AG09309 (cell line): ENCODE results near the gene OSMR.

Experiments
- DNase-seq: peaks from one replicate; pipeline ENCODE4 v3.0.0-alpha.2; 2010; ENCODE audit warnings: low read depth
- H3K4me3 ChIP-seq: 2 replicates; pipeline ENCODE4 v1.5.1; 2011; ENCODE audit warnings: mild to moderate bottlenecking, low read depth, low read length, moderate library complexity; ENCODE audit not compliant: control insufficient read depth
- CTCF ChIP-seq: IDR thresholded peaks from 2 replicates; pipeline ENCODE4 v1.5.1; 2011; ENCODE audit warnings: mild to moderate bottlenecking, low read depth, low read length, inconsistent platforms; ENCODE audit not compliant: insufficient read depth, control insufficient read depth; ENCODE audit errors: missing control alignments

Gene OSMR

DNA sequence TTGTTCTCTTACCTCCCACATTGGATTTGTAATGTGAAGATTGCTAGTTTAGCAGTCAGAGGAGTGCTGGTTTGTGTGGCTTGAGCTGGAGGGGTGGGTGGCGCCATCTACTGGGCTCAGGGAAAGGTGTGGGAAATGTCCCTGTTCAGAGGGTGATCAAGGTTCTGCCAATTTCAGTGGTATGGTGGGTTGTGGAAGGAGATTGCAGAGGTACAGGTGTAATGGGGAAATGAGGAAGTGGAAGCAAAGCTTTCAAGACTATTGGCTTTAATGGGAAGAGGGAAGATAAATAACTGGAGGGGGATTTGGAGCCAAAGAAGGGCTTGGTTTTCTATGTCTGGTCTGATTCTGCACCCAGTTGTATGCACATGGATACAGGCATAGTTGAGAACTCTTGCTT, 76.4 kb downstream of the OSMR start:
- TF ChIP-seq CTCF: peak; percentile 88
- DNase-seq: no peak
- no peak overlapping the region for H3K4me3 ChIP-seq

- TF ChIP-seq CTCF: no peak
- H3K4me3 ChIP-seq: no peak overlapping the region
- peak; percentile 66 for DNase-seq
Observed at GRCh38 chr5:38923661-38924451, 78.0 kb downstream of the OSMR start.

DNA sequence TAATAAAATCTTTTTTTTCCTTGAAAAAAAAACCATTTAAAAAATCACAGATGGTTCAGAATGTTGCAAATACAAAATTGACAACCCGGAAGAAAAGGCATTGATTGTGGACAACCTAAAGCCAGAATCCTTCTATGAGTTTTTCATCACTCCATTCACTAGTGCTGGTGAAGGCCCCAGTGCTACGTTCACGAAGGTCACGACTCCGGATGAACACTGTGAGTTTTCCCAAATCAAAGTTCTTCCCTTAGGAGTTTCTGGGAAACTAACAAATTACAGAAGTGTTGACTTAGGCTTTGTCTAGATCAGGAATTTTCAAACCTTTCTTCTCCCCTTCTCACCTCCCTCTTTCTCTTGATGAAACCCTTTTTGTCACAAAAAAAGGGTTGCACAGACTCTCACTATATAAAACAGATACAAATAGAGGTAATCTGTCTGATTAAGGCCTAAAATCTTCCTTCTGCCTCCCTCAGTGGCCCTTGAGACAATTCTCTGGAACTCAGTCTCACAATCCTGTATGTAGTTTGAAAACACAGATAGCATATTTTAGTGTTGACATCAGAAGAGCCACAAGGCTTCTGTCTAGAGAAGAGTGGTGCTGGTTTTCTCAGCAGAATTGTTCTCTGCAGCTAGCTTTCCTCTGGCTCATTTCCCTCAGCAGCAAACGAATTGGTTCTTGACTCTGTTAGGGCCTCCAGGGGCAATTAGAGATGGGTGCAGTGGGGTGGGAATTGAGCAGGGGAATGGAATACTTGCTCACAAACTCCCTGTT, 79.5 kb downstream of the OSMR start:
- H3K4me3 ChIP-seq: no peak overlapping the region
- DNase-seq: no peak
- no peak for TF ChIP-seq CTCF

DNA sequence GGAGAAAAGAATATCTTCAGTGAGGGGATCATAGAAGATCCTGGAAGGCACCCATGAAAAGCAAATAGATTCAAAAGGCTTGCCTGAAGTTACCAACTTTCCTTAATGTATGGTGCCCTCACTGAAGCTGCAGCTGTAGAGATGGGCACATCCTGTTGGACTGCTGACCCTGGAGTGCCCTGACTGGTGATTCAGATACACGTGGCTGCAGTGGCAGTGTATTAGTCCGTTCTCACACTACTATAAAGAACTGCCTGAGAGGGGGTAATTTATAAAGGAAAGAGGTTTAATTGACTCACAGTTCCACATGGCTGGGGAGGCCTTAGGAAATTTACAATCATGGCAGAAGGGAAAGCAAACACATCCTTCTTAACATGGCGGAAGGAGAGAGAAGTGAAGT, 80.3 kb downstream of the OSMR start:
- TF ChIP-seq CTCF: no peak
- no peak overlapping the region for H3K4me3 ChIP-seq
- DNase-seq: no peak

DNA sequence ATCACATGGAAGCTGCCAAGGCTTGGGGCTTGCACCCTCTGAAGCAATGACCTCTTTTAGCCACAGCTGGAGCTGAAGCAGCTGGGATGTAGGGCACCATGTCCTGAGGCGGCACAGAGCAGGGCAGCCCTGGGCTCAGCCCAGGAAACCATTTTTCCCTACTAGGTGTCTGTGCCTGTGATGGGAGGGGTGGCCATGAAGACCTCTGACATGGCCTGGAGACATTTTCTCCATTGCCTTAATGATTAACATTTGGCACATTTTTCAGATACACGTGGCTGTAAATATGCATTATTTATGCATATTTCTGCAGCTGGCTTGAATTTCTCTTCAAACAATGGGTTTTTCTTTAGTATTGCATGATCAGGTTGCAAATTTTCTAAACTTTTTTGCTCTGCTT, 81.7 kb downstream of the OSMR start:
- H3K4me3 ChIP-seq: no peak overlapping the region
- DNase-seq: no peak
- no peak for TF ChIP-seq CTCF

DNA sequence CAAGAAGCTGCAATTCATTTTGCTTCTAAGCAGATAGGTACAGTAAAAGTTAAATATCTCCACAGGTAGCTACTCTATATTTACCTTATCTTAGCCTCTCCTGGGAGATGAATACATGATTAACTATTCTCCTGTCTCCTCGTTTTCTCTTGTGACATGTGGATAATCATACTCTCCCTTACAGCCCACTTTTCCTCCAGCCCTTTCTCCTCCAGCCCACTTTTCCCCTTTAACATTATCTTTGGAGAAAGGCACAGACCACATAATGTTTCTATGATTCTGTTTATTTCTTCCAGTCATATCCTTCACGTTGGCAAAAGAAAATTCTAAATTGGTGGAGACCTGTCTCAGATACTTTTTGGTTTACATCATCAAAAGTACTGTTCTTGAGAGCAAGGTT, 84.0 kb downstream of the OSMR start:
- TF ChIP-seq CTCF: no peak
- DNase-seq: no peak
- H3K4me3 ChIP-seq: no peak overlapping the region
